ENCODE measurements around the gene KIF18B. TPM values are rescaled to one million over a fixed set of nuclear protein-coding genes. Genes with fewer than 3 reads are reported as not detected.
A peak's percentile ranks its signal among the peaks of the same experiment; 100 is the strongest.

The KIF18B gene
- total RNA-seq, 2 donors from 2014 or later, result 5.7 to 45.5 TPM

DNA sequence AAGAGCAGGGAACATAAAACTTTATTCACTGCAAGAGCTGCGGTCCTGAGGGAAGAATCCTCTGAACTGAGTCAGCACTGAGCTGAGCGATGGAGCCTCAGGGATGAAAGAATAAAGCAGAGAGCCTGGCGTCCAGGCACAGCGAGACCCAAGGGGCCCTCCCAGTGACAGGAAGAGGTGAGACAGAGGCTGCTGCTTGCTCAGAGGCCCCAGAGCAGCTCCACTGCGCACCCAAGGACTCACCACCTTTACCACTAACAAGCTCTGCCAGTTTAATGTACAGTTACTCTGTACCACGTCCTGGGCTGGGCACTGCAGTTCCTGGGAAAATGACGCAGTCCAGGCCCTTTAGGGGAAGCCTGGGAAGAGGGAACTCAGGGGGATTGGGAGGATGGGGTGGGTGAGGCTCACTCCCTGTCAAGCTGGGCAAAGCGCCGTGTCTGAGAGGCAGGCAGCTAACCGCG is 37.9 kb downstream of the KIF18B start:
- H3K9me3 ChIP-seq, result no peaks in the 10 kb centered on the region
- no peaks in the 10 kb centered on the region for H3K36me3 ChIP-seq
- H3K27ac ChIP-seq, result no peak overlapping the region
- no peak overlapping the region for H3K9ac ChIP-seq (ENCODE audit: low read depth in 2 of 2, low read length in 2 of 2)
- peaks cover 3% of the 10 kb centered on the region for H3K4me1 ChIP-seq
- H3K4me3 ChIP-seq, result no peak overlapping the region
- intact Hi-C loops (cut with DNase I), result no loop called here
- no peak for DNase-seq
- H3K27me3 ChIP-seq, result no peaks in the 10 kb centered on the region
- TF ChIP-seq, protein P1, sequence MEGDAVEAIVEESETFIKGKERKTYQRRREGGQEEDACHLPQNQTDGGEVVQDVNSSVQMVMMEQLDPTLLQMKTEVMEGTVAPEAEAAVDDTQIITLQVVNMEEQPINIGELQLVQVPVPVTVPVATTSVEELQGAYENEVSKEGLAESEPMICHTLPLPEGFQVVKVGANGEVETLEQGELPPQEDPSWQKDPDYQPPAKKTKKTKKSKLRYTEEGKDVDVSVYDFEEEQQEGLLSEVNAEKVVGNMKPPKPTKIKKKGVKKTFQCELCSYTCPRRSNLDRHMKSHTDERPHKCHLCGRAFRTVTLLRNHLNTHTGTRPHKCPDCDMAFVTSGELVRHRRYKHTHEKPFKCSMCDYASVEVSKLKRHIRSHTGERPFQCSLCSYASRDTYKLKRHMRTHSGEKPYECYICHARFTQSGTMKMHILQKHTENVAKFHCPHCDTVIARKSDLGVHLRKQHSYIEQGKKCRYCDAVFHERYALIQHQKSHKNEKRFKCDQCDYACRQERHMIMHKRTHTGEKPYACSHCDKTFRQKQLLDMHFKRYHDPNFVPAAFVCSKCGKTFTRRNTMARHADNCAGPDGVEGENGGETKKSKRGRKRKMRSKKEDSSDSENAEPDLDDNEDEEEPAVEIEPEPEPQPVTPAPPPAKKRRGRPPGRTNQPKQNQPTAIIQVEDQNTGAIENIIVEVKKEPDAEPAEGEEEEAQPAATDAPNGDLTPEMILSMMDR (IDR thresholded peaks at IDR 0.05), result no peak

DNA sequence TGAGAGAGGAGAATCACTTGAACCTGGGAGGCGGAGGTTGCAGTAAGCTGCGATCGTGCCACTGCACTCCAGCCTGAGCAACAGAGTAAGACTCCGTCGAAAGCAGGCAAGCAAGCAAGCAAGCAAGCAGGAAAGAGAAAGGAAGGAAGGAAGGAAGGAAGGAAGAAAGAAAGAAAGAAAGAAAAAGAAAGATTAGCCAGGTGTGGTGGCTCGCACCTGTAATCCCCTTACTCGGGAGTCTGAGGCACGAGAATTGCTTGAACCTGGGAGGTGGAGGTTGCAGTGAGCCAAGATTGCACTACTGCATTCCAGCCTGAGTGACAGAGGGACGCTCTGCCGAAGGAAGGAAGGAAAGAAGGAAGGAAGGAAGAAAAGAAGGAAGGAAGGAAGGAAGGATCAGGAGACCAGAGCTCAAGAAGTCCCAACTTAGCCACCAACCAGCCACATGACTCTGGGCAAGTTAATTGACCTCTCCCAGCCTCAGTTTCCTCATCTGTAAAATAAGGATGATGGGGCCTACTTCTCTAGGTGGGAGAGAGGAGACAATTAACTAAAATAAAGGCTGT is 38.7 kb downstream of the KIF18B start:
- DNase-seq, result no peak
- H3K27ac ChIP-seq, result no peak overlapping the region
- intact Hi-C loops (cut with DNase I), result no loop called here
- TF ChIP-seq, protein P1 (IDR thresholded peaks at IDR 0.05), result no peak
- H3K4me1 ChIP-seq, result peaks cover 3% of the 10 kb centered on the region
- H3K9ac ChIP-seq (ENCODE audit: low read depth in 2 of 2, low read length in 2 of 2), result no peak overlapping the region
- no peaks in the 10 kb centered on the region for H3K36me3 ChIP-seq
- H3K4me3 ChIP-seq, result no peak overlapping the region
- no peaks in the 10 kb centered on the region for H3K9me3 ChIP-seq
- no peaks in the 10 kb centered on the region for H3K27me3 ChIP-seq

DNA sequence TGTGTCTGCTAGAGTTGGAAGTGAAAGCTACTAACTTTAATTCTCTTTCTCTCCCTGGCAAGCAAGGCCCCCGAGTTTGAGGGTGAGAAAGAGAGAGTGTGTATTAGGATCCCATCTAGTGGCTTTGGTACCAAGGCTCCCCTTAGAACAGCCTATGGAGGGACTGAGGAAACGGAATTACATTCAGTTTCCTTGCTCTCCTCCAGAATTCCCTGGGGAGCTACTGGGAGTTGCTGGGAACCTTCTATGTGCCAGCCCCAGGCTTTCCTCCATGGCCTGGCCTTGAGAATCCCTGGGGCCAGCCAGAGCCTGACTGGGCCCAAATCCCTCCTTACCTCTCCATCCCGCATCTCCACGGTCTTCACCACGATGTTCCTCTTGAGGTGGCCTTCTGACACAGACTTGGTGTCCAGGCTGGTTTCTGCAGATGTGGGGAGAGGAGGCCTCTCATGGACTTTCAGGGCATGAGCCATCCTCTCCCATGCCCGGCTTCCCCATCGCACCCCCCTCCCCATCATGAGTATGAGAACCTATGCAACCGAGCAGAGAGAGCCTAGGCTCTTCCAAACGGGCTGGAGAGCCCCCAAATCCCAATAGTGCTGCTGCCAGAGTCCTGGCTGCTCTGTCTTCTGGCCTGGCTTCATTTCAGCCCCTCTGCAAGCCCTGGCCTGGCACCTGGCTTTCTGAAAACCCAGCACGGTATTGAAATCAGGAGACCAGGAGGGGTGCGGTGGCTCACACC is 39.7 kb downstream of the KIF18B start:
- DNase-seq, result no peak
- no peaks in the 10 kb centered on the region for H3K36me3 ChIP-seq
- H3K9me3 ChIP-seq, result no peaks in the 10 kb centered on the region
- intact Hi-C loops (cut with DNase I), result no loop called here
- H3K9ac ChIP-seq (ENCODE audit: low read depth in 2 of 2, low read length in 2 of 2), result no peak overlapping the region
- no peak overlapping the region for H3K4me3 ChIP-seq
- no peaks in the 10 kb centered on the region for H3K27me3 ChIP-seq
- H3K4me1 ChIP-seq, result peaks cover 3% of the 10 kb centered on the region
- H3K27ac ChIP-seq, result no peak overlapping the region
- TF ChIP-seq, protein P1 (IDR thresholded peaks at IDR 0.05), result no peak

DNA sequence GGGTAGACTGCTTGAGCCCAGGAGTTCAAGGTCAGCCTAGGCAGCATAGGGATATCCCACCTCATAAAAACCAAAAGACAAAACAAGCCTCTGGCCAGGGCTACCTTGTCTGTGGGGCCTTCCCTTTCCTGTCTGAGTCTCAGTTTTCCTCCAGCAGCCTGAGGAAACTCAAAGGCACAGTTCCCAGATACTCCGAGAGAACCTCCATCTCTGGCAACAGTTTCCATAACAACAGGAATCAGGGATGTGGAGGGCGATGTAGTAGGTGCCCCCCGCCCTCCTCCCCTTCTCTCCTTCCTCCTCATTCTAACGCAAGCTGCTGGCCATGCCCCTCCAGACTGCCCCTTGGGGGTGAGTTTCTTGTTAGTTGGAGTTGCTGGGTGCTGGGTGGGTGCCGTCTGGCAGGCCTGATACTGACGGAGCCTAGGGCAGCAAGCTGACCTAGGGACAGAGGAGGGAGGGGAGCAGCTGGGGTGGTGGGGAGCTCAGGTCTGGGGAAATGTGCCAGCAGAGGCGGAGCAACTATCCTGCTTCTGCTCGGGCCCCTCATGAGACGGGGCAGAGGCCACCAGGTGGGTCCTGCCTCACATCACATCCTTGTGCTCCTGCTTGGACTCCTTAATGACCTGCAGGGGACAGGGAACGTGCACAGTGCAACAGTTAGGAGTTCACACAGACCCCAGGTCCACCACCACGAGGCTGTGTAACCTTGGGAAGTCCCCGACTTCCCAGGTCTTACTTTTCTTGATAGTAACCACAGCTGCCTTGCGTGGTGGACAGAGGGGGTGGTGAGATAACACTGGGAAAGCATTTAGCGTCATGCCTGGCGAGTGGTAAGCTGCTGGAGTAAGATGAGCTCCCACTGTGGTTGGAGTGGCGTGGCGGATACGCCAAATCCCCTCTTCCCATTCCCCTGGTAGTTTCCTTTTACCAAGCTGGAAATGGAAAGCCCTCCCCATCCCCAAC is 40.5 kb downstream of the KIF18B start:
- intact Hi-C loops (cut with DNase I), result no loop called here
- TF ChIP-seq, protein P1 (IDR thresholded peaks at IDR 0.05), result no peak
- Histone ChIP-seq H3K4me3 (no peak overlapping the region), H3K9ac (ENCODE audit: low read depth in 2 of 2, low read length in 2 of 2) (no peak overlapping the region), H3K9me3 (no peaks in the 10 kb centered on the region), H3K4me1 (peaks cover 3% of the 10 kb centered on the region), H3K36me3 (no peaks in the 10 kb centered on the region), H3K27ac (no peak overlapping the region), H3K27me3 (no peaks in the 10 kb centered on the region)
- DNase-seq, result no peak

DNA sequence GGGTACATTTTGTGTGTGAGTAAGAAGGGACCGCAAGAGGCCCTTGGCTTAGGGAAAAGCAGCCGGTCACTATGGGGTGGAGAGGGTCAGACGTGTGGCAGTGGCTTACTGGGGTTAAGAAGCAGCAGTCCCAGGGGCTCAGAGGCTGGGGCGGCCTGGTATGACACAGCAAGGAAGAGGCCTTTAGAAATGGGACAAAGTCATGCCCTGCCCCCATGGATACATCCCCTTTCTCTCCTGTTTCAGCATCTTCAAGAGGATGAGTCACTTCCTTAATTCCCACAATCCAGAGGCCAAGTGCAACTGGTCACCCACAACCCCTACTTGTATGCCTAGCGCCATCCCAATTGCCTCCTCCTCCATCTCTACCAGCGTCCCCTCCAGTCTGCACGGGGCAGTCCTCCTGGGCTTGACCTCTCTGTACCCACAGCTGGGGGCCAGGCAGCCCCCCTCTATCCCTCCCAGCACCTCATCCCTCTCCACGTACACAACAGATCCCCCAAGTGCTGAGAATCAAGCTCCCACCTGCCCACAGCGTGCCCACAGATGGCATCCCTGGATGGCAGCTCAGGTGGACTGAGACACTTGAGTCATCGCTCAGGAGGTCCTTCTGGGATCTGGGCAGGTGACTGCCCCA is 41.4 kb downstream of the KIF18B start:
- Histone ChIP-seq H3K4me3 (no peak overlapping the region), H3K27ac (no peak overlapping the region), H3K9me3 (no peaks in the 10 kb centered on the region), H3K4me1 (peaks cover 3% of the 10 kb centered on the region), H3K9ac (ENCODE audit: low read depth in 2 of 2, low read length in 2 of 2) (peak overlapping the region in 1 of 2 donors; percentile 70), H3K36me3 (no peaks in the 10 kb centered on the region), H3K27me3 (no peaks in the 10 kb centered on the region)
- intact Hi-C loops (cut with DNase I), result no loop called here
- DNase-seq, result no peak
- TF ChIP-seq, protein P1 (IDR thresholded peaks at IDR 0.05), result no peak

Measured in colonic mucosa (tissue), 4 donors.